Fibroblast of skin of abdomen (primary cell): ENCODE measurements around the gene NUCKS1.
"Not testable (repeated sequence)": the region's sequence is repeated elsewhere in the genome, so short reads cannot be mapped to it uniquely, and the experiment has no call there.

ENCODE experiments used
- DNase-seq: peaks from one replicate; pipeline ENCODE4 v3.0.0-alpha.2; 2013

The NUCKS1 gene

DNA sequence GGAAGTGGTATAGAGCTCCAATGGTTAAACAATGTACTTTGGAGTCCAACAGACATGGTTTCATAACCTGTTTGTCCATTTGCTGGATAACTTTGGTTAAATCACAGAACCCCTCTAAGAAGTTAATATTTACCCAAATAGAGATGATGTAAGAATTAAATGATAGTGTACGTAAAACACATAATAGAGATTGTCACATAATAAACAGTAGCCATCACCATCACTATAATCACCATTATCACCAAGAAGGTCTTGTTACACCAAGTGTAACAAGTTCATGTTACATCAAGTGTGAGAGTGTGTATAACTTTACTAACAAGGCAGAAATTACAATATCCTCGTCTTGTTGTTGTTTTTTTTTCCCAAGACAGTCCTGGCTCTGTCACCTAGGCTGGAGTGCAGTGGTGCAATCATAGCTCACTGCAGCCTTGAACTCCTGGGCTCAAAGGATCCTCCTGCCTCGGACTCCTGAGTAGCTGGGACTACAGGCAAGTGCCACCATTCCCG, 23.3 kb downstream of the NUCKS1 start:
- DNase-seq = no peak

DNA sequence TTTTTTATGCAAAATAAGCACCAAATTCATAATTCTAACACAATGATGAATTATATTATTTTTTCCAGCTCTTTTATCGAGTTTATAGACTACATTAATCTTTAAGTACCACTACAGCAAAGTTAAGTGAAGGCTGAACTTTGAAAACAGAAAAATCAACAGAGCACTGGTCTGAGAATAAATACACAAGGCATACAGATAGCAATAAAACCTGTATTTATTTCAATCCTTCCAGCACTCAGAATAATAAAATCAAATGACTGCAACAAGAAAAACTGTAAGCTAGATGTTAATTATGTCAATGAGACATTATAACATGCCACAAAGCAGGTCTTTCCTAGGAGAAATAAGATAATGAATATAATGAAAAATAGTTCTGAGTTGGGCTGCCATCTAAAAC, 24.5 kb downstream of the NUCKS1 start:
- no peak for DNase-seq

GRCh38 chr1:205720740-205721139, 29.2 kb downstream of the NUCKS1 start:
- not testable (repeated sequence) for DNase-seq

DNA sequence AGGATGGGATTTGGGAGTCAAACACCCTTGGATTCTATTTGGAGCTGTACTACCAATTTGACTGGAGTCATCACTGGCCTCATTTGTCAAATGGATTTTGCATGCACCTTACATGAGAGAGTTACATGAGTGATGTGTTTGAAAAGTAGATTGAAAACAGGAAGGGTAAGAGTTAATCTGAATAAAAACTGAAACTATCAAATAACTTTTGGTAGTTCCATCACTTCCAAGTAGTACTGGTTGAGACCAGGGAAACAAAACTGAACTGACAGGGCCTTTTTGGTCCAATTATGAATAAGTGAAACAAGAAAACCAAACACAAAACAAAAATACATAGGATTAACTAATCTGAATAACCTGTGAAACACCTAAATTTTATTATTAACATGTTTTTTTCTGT, 30.2 kb downstream of the NUCKS1 start:
- DNase-seq = no peak

- DNase-seq = no peak
These were observed 31.0 kb downstream of the NUCKS1 start for GRCh38 chr1:205719015-205719414.

- no peak for DNase-seq
These were observed 33.4 kb downstream of the NUCKS1 start for GRCh38 chr1:205716371-205717132.

DNA sequence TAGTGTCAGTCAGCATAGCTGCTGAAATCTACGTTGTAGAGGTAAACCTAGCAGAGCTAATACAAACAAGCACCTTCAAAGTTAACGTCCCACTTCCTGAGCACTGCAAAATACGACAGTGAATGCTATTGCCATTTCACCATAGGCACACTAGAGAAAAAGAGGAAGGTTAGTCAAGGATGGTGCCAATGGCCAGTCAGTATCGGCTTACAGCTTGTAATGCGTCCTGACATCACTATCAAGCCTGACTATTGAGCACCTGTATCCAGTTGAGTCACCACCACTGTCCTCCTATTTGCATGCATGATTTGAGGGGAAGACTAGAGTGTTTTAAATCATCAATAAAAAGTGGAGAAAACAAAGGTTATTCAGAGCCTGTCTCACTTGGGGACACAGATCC, 34.4 kb downstream of the NUCKS1 start:
- no peak for DNase-seq

- DNase-seq = no peak
These were observed 35.1 kb downstream of the NUCKS1 start for GRCh38 chr1:205714906-205715246.

GRCh38 chr1:205714190-205714905, 35.6 kb downstream of the NUCKS1 start:
- peak; percentile 13 for DNase-seq

DNA sequence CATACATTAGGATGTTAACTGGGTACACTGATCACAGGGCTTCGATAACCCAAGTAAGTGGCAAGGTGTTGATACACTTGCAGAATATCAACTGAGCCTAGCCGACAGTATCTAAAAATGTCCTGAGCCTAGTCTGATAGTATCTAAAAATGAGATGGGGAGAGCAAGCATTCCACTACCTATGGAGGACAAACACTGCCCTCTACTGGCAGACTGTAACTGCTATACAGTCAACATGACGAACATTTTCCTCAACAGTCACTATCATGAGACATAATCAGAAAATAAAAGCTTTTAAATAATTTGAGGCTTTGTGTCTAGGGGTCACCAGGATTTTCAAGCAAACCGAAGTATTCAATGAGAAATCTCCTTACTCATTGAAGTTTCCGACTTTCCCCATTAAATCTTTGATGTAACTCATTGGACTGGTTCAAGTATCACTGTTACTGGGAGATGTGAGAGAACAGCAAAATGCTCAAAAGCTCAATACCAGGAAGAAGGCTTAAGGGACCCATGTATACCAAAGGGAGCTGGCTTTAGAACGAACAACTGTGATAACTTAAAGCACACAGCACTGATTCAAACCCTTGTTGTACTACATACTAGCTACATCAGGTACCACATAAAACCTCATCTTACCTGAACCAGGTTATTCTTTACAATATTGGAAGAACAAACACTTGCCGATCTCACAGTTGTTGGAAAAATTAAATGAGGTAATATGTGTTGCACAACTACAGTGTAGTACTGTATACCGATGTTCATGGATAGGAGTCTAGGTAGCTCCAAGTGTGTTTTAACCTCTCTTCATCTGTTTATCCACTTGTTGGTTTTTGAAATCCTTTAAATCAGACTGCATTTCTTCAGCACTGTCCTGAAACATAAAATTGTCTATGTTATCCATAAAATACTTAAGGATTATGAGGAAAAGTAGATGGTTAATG, 38.6 kb downstream of the NUCKS1 start:
- peak; percentile 73 for DNase-seq

DNA sequence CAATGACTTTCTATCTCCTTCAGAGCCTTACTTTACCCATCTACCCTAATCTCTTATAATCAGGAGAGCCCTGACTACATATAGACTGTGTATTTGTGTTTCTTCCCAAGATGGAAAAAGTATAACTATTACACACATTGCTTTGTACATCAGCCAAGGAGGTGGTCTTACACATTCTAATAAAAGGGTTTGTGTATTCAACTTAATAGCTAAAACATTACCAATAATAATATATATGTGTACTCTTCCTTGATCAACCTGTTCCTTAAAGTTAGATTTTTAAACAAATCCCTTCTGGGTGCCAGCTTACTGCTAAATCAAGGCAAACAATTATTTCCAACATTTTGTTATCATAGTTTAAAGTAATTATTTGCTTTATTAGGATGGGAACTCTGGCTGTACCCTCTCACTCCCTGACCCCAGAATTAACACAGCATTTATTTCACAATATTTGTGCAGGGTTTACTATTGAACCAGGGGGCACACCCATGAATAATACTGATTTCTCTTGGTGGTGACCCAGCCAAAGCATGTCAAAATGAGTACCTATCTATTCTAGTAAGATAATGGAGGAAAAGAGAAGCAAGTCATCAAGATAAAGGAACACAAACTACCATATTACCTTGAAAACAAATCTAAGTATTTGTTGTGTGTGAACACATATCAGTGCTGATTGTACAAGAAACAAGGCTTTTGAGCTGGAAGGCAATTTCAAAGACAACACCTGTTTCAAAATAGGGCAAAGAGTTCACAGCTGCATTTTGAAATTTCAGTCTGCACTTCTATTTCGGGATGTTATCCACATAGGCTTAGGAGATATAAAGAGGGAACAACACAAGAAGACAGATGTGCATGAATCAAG, 39.5 kb downstream of the NUCKS1 start:
- no peak for DNase-seq

DNA sequence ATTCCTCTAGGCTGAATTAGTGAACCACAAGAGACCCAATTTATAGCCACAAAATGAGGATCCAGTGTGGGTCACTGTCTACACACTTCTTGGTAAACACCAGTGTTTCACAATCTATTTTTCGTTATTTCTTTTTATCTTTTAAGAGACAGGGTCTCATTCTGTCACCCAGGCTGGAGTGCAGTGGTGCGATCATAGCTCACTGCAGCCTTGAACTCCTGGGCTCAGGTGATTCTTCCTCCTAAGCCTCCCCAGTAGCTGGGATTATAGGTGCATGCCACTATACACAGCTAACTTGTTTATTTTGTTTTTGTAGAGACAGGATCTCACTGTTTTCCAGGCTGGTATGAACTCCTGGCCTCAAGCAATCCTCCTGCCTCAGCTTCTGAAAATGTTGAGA, 40.3 kb downstream of the NUCKS1 start:
- no peak for DNase-seq

GRCh38 chr1:205709059-205709398, 41.0 kb downstream of the NUCKS1 start:
- peak; percentile 51 for DNase-seq

GRCh38 chr1:205706601-205707502, 43.1 kb downstream of the NUCKS1 start:
- DNase-seq = no peak

DNA sequence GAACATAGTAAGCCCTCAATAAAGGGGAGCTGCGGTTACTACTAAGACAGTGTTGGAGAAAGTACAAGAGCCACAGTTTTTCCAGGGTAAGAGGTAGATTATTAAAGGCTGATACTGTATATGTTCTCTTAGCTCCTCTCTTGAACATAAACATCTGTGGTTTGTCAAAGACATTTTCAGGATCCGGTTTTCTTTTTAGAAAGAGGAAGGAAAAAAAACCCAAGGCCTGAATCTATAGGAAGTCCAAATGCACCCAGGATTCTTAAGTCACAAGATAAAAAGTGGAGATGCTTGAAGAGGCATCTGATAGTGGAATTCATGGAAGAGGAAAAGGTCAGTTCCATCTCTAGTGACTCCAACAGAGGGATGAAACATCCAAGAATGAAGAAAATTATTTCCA, 45.1 kb downstream of the NUCKS1 start:
- DNase-seq = no peak

DNA sequence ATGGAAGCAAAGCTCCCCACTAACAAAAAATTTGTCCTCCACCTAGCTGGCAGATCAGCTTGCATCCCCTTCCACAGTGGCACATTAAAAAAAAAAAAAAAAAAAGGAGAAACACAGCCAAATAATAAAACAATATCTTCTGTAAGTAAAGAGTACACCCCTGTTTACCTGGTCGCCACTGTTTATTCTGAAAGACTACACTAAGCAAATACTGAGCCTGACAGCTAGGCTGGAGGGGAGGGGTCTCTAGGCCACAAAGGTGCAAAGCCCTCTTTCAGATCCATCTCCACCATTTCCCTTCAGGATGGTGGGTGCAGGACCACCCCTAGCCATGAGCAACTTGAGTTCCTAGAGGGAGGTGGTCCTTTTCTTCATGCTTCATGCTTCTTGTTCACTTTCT, 46.9 kb downstream of the NUCKS1 start:
- no peak for DNase-seq

DNA sequence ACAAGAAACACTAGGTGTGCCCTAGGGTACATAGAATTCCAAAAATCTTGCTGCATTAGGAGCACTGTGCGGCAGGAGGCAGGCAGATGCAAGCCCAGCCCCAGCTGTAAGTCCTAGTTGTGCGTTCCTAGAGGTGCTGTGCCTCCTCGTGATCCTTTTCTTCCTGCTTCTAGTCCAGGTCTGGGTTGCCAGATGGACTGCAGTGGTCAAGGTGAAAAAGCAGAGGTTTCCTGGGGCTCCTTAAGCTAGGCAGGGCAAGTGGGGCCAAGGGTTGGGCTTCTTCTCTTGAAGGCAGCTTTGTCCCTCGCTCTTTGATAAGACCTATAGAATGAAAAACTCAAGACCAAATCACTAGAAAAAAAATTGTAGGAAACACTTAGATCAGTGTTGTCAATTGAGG, 48.1 kb downstream of the NUCKS1 start:
- no peak for DNase-seq

DNA sequence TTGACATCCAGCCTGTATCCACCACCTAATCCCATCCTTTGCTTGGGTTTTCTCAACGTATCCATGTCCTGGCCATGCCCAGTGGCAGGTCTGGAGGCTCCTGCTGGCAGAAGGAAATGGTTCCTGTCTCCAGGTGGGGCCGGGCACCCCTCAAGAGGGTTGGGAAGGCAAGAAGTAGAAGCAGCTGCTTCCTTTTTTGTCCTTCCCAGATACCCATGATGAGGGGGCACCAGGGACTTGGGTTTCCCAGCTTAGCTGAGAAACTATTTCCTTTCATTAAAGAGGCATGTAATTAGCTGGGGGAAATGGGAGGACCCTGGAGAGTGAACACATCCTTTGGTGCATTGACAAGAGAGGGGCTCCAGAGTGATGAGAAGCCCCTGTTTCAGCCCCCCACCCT, 48.6 kb downstream of the NUCKS1 start:
- DNase-seq = no peak

DNA sequence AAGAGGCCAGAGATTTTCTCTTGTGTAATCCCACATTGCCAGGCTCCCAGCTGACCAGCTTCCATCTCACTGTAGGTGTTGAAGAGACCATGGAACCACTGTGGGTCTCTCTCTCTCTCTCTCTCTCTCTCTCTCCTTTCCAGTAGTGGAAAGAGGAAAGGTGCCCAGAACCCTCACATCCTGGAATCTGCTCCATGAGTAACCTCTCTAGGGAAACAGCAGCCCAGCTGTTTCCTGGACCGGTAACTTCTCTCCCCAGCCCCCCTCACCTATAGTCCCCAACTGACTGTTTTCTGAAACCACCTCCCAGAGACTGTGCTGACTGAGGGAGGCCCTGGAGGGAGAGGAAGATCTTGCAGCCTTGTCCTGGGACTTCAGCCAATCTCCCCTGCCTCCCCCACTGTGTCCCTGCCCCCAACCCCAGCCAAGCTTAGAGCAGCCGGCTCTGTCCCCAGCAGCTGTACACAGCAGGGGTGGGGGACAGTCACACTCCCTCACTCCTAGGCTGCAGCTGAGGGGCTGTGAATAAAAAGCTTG, 49.0 kb downstream of the NUCKS1 start:
- DNase-seq = peak; percentile 23

- DNase-seq = no peak
These were observed 50.6 kb downstream of the NUCKS1 start for GRCh38 chr1:205699416-205699815.

DNA sequence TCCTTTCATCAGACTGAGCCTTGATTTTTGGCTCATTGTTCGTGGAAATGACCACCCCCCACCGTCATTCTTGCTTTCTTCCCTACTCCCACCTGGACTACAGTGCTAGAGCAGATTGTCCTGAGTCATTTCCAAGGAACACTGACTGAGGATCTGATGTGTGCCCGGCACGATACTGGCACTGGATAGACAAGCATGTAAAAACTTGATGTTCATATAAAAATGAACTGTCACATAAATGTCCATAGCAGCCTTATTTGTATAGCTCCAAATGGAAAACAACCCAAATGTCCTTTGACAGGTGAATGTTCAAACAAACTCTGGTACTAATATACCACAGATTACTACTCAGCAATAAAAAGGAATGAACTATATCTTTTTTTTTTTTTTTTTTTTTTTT, 51.1 kb downstream of the NUCKS1 start:
- DNase-seq = no peak
